HepG2 (cell line): ENCODE results near the gene C1orf226. TPM values are rescaled to one million over a fixed set of nuclear protein-coding genes. Genes with fewer than 3 reads are reported as not detected.

Source experiments
- ATAC-seq: fragments of 200-7000 bp; cut with Tn5 transposase; 3 replicates; pipeline ENCODE4 v1.9.1; 2020; ENCODE audit warnings: mild to moderate bottlenecking, moderate library complexity
- BruUV-seq: library from RNA; stranded (reverse); fragments of 400-500 nt; replicated peaks from 2 replicates; lab custom pipeline; 2021; lab: Mats Ljungman, UMichigan
- CTCF ChIA-PET: fragments of 300-600 bp; formaldehyde crosslinking; extraction: SDS; loops from one replicate; lab custom pipeline; 2021; ENCODE audit warnings: low total read pairs, inconsistent platforms, low intra/inter-chr PET ratio; lab: Yijun Ruan, JAX
- POLR2A ChIA-PET: fragments of 350-600 bp; sonication (Branson Sonifier 250); formaldehyde crosslinking; loops from one replicate; lab custom pipeline; 2020; ENCODE audit warnings: antibody characterized with exemption, inconsistent platforms; lab: Yijun Ruan, JAX
- DNase-seq: peaks from one replicate; pipeline ENCODE4 v3.0.0-alpha.2; 2015; ENCODE audit warnings: low spot score
- FAIRE-seq: peaks from 3 replicates; lab custom pipeline; 2011; peaks lifted over from hg19 to GRCh38; lab: Jason Lieb, UNC
- H2AFZ ChIP-seq: one replicate; pipeline ENCODE4 v1.6.1; 2011; ENCODE audit warnings: low read length, inconsistent platforms
- H3K27ac ChIP-seq: fragments of 300-600 bp; 3 replicates; pipeline ENCODE4 v1.8.0; 2011; ENCODE audit warnings: mixed run types, mild to moderate bottlenecking, mixed read lengths, low read length, inconsistent platforms; ENCODE audit not compliant: insufficient read depth; ENCODE audit errors: extremely low read length
- H3K27me3 ChIP-seq, 2 experiments: fragments of 200-600 bp in 1 of 2; 2 replicates in 1 of 2; 3 replicates in 1 of 2; pipeline versions ENCODE4 v1.6.0 to v1.8.0; 2011; ENCODE audit warnings: low read length in 2 of 2, mild to moderate bottlenecking in 2 of 2, moderate library complexity in 2 of 2, inconsistent platforms in 1 of 2; ENCODE audit not compliant: insufficient read depth in 2 of 2, control insufficient read depth in 1 of 2
- H3K36me3 ChIP-seq, 2 experiments: fragments of 200-600 bp in 1 of 2; replicated peaks in 1 of 2; 2 replicates in 1 of 2; 3 replicates in 1 of 2; pipeline versions ENCODE4 v1.5.1 to v1.8.0; 2011; ENCODE audit warnings: low read length in 2 of 2, inconsistent platforms in 1 of 2; ENCODE audit not compliant: insufficient read depth in 2 of 2, control insufficient read depth in 1 of 2
- H3K4me1 ChIP-seq: 2 replicates; pipeline ENCODE4 v1.5.1; 2012; ENCODE audit warnings: low read length, inconsistent platforms; ENCODE audit not compliant: insufficient read depth
- H3K4me2 ChIP-seq: 2 replicates; pipeline ENCODE4 v1.6.0; 2011; ENCODE audit warnings: low read depth, low read length, inconsistent platforms
- H3K4me3 ChIP-seq, 3 experiments: fragments of 200-600 bp in 1 of 3; sonication (generic), shearing (Covaris generic) in 1 of 3; replicated peaks in 1 of 3; 2 replicates each; pipeline ENCODE4 v1.5.1; 2011 to 2016; ENCODE audit warnings: low read length in 3 of 3, inconsistent platforms in 2 of 3, low read depth in 2 of 3, mild to moderate bottlenecking in 2 of 3, control low read depth in 1 of 3, mixed read lengths in 1 of 3; ENCODE audit not compliant: insufficient read depth in 1 of 3
- H3K79me2 ChIP-seq: one replicate; pipeline ENCODE4 v1.6.1; 2011; ENCODE audit warnings: low read length, inconsistent platforms; ENCODE audit not compliant: insufficient read depth
- H3K9ac ChIP-seq: 2 replicates; pipeline ENCODE4 v1.6.0; 2011; ENCODE audit warnings: mild to moderate bottlenecking, low read depth, low read length, inconsistent platforms; ENCODE audit not compliant: insufficient read depth
- H3K9me3 ChIP-seq: 2 replicates; pipeline ENCODE4 v1.5.1; 2012; ENCODE audit warnings: mild to moderate bottlenecking, low read length
- H4K20me1 ChIP-seq: 2 replicates; pipeline ENCODE4 v1.6.0; 2011; ENCODE audit warnings: inconsistent platforms, mild to moderate bottlenecking, low read length, moderate library complexity; ENCODE audit not compliant: insufficient read depth
- CBX2 ChIP-seq, 2 experiments: fragments of 200-600 bp in 1 of 2; sonication (generic); formaldehyde crosslinking in 1 of 2; IDR thresholded peaks; 2 replicates each; pipeline versions ENCODE4 v1.7.0 to v1.8.1; 2018 to 2022; ENCODE audit warnings: low read depth in 2 of 2, low read length in 1 of 2, mild to moderate bottlenecking in 1 of 2, missing genetic modification reagents in 1 of 2
- CHCHD3 ChIP-seq: sonication (generic); formaldehyde crosslinking; IDR thresholded peaks from 2 replicates; pipeline ENCODE4 v1.8.0; 2022; ENCODE audit warnings: mild to moderate bottlenecking, missing genetic modification reagents, moderate library complexity
- FOSL2 ChIP-seq: sonication (generic); formaldehyde crosslinking; IDR thresholded peaks from 2 replicates; pipeline ENCODE4 v1.4.0; 2020; ENCODE audit warnings: missing genetic modification reagents
- GATAD2A ChIP-seq: IDR thresholded peaks from 2 replicates; pipeline ENCODE4 v1.6.1; 2016
- HMGA1 ChIP-seq: sonication (generic); formaldehyde crosslinking; conservative IDR thresholded peaks from 2 replicates; pipeline ENCODE4 v1.4.0; 2020; ENCODE audit warnings: missing genetic modification reagents
- MAZ ChIP-seq, 2 experiments: sonication (generic) in 1 of 2; formaldehyde crosslinking in 1 of 2; IDR thresholded peaks; 2 replicates each; pipeline versions ENCODE4 v1.5.0 to v1.6.1; 2012 to 2020; ENCODE audit warnings: low read depth in 2 of 2, mild to moderate bottlenecking in 2 of 2, borderline replicate concordance in 1 of 2, improper control_type of control experiment in 1 of 2, low read length in 1 of 2, missing genetic modification reagents in 1 of 2, moderate library complexity in 1 of 2
- NCOA5 ChIP-seq: sonication (generic); formaldehyde crosslinking; IDR thresholded peaks from 2 replicates; pipeline ENCODE4 v1.4.0; 2020; ENCODE audit warnings: missing genetic modification reagents
- NONO ChIP-seq, 2 experiments: fragments of 450-650 bp in 1 of 2; sonication (generic) in 1 of 2; formaldehyde crosslinking in 1 of 2; IDR thresholded peaks in 1 of 2; conservative IDR thresholded peaks in 1 of 2; 2 replicates each; pipeline versions ENCODE4 v1.6.1 to v1.8.0; 2017 to 2022; ENCODE audit warnings: mild to moderate bottlenecking in 1 of 2, missing genetic modification reagents in 1 of 2, moderate library complexity in 1 of 2
- ZBTB25 ChIP-seq: IDR thresholded peaks from 2 replicates; pipeline ENCODE4 v1.6.1; 2018; ENCODE audit warnings: missing genetic modification reagents
- ZFP41 ChIP-seq: sonication (generic); formaldehyde crosslinking; IDR thresholded peaks from 2 replicates; pipeline ENCODE4 v1.4.0; 2020; ENCODE audit warnings: mild to moderate bottlenecking, missing genetic modification reagents, borderline replicate concordance
- ZNF558 ChIP-seq: sonication (generic); formaldehyde crosslinking; IDR thresholded peaks from 2 replicates; pipeline ENCODE4 v1.9.0; 2022; ENCODE audit warnings: mild to moderate bottlenecking, missing genetic modification reagents, borderline replicate concordance
- ZNF776 ChIP-seq: sonication (generic); formaldehyde crosslinking; IDR thresholded peaks from 2 replicates; pipeline ENCODE4 v1.4.0; 2020; ENCODE audit warnings: mild to moderate bottlenecking, missing genetic modification reagents
- ZNF780A ChIP-seq: sonication (generic); formaldehyde crosslinking; IDR thresholded peaks from 2 replicates; pipeline ENCODE4 v1.8.0; 2022; ENCODE audit warnings: mild to moderate bottlenecking, missing genetic modification reagents, moderate library complexity
- ZSCAN31 ChIP-seq: sonication (generic); formaldehyde crosslinking; IDR thresholded peaks from 2 replicates; pipeline ENCODE4 v1.5.0; 2020; ENCODE audit warnings: low read depth, mild to moderate bottlenecking, missing genetic modification reagents
- ZZZ3 ChIP-seq: sonication (generic); formaldehyde crosslinking; IDR thresholded peaks from 2 replicates; pipeline ENCODE4 v1.4.0; 2020; ENCODE audit warnings: missing genetic modification reagents, mild to moderate bottlenecking, borderline replicate concordance
- WGBS: methylation state at CpG from one replicate; pipeline ENCODE4 v1.1.6; 2017; ENCODE audit warnings: low lambda C conversion rate; 5-methylcytosine and 5-hydroxymethylcytosine counted together
- in situ Hi-C: cut with HindIII; loops from 2 replicates; pipeline ENCODE4 v1.10.0; 2017; ENCODE audit warnings: low pct_unique_long_range_greater_than_20kb; ENCODE audit not compliant: extremely low pct_ligation_motif_present
- intact Hi-C: fragments of 100-400 bp; cut with micrococcal nuclease; formaldehyde crosslinking; loops from one replicate; pipeline ENCODE4 v1.10.0; 2022; ENCODE audit not compliant: unreplicated experiment
- polyA plus RNA-seq, 8 experiments: library from polyadenylated mRNA; depleted of rRNA in 3 of 8; stranded (reverse) in 7 of 8; unstranded in 1 of 8; fragments of >200 nt; fragmentation: Illumina TruSeq in 4 of 8; extraction: Trizol in 4 of 8; gene quantifications; 2 replicates each; pipeline versions ENCODE4 v1.2.1 to v1.2.3, GENCODE V29; 2011 to 2016; ENCODE audit warnings: low read depth in 4 of 8, missing spikeins in 1 of 8, mixed read lengths in 1 of 8; ENCODE audit not compliant: insufficient read depth in 1 of 8
- total RNA-seq, 5 experiments: library from RNA; depleted of rRNA; stranded (reverse); fragments of >200 nt; fragmentation: Illumina TruSeq; extraction: Trizol; gene quantifications; 2 replicates each; pipeline ENCODE4 v1.2.3, GENCODE V29; 2016; ENCODE audit warnings: low read depth in 1 of 5
- TF ChIP-seq, protein P1 (sequence below): sonication (generic); formaldehyde crosslinking; IDR thresholded peaks from 2 replicates; pipeline ENCODE4 v1.4.0; 2020; ENCODE audit warnings: missing genetic modification reagents, mild to moderate bottlenecking, borderline replicate concordance

The C1orf226 gene
- total and polyA plus RNA-seq, 2 of the 13 experiments (the other 11 are each of a cell fraction or from before 2014, with no cell fraction given), result 4.7 to 4.9 TPM

DNA sequence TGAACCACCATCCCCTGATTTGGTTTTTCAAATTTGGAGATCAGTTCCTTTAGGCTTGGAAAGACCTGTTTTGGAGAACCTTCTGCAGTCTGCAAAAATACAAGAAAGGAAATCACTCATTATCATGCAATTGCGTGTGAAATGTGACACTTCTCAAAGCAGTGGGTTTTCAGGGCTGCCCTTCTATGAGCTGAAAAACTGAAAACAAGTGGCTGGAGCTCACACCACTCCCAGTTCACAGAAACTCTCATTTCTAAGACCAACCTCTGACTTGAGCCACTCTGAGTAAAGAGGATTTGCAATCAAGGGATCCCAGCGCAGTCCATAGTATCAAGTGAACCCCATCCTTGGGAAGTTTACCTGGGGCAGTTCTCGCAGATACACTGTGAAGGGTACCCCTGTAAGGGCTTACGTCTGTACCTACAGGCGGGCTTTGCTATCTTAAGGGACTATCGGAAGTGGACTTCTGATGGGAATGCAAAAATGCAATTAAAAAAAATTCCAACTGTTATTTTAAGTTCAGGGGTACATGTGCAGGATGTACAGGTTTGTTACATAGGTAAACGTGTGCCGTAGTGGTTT, 17.6 kb downstream of the C1orf226 start:
- no TSS peak for BruUV-seq
- ChIA-PET CTCF (no interaction called here), POLR2A (no interaction called here)
- Histone ChIP-seq H3K27me3 (no peaks in the 10 kb centered on the region; a peak in 1 of 5 replicates), H2AFZ (no peak overlapping the region), H3K36me3 (no peaks in the 10 kb centered on the region), H3K9ac (no peak overlapping the region), H3K79me2 (no peaks in the 10 kb centered on the region), H4K20me1 (no peaks in the 10 kb centered on the region), H3K9me3 (no peaks in the 10 kb centered on the region), H3K4me1 (no peaks in the 10 kb centered on the region), H3K4me3 (no peak overlapping the region), H3K4me2 (no peak overlapping the region), H3K27ac (no peak overlapping the region)
- DNase-seq, result no peak
- FAIRE-seq, result no peak
- in situ Hi-C loops, result no loop called here
- intact Hi-C loops, result loop anchor here (10.0 kb wide), 1 partner anchor 114 kb away; no protein-coding TSS in a partner anchor
- 54% methylated on average over 8 of the region's 8 CpGs for WGBS
- ATAC-seq, result no peak
- no peak for TF ChIP-seq ZNF780A
- no peak for TF ChIP-seq MAZ (IDR thresholded peaks at IDR 0.05; ENCODE audit: borderline replicate concordance, low read depth, low read length)
- no peak for TF ChIP-seq MAZ (CRISPR knock-in tag; IDR thresholded peaks at IDR 0.05; ENCODE audit: low read depth)
- TF ChIP-seq ZSCAN31, result no peak
- no peak for TF ChIP-seq CHCHD3 (CRISPR knock-in tag)
- no peak for TF ChIP-seq ZBTB25
- no peak for TF ChIP-seq ZNF776 (CRISPR knock-in tag)

GRCh38 chr1:162400790-162401355, 19.3 kb downstream of the C1orf226 start:
- no peak for FAIRE-seq
- no TSS peak for BruUV-seq
- no peaks in the 10 kb centered on the region for H3K79me2 ChIP-seq
- no peaks in the 10 kb centered on the region; a peak in 1 of 5 replicates for H3K27me3 ChIP-seq
- intact Hi-C loops (no loop called here), in situ Hi-C loops (no loop called here)
- no peak overlapping the region for H3K9ac ChIP-seq
- H3K36me3 ChIP-seq, result no peaks in the 10 kb centered on the region
- no peak overlapping the region for H3K27ac ChIP-seq
- H3K4me2 ChIP-seq, result no peak overlapping the region
- ChIA-PET CTCF (no interaction called here), POLR2A (no interaction called here)
- H3K4me1 ChIP-seq, result peaks cover 6% of the 10 kb centered on the region; the same call in 1 of the 2 replicates
- no peak for DNase-seq
- no peak overlapping the region for H3K4me3 ChIP-seq
- H2AFZ ChIP-seq, result peak overlapping the region; percentile 6
- no peaks in the 10 kb centered on the region for H3K9me3 ChIP-seq
- WGBS, result 52% methylated on average over 10 of the region's 10 CpGs
- H4K20me1 ChIP-seq, result no peaks in the 10 kb centered on the region
- ATAC-seq, result no peak
- no peak for TF ChIP-seq FOSL2 (CRISPR knock-in tag)
- TF ChIP-seq ZZZ3, result no peak
- no peak for TF ChIP-seq HMGA1 (CRISPR knock-in tag)
- no peak for TF ChIP-seq NCOA5 (CRISPR knock-in tag)
- TF ChIP-seq ZFP41 (CRISPR knock-in tag), result no peak
- no peak for TF ChIP-seq CBX2 (IDR thresholded peaks at IDR 0.05; ENCODE audit: low read depth, low read length)
- no peak for TF ChIP-seq CBX2 (CRISPR knock-in tag; IDR thresholded peaks at IDR 0.05; ENCODE audit: low read depth)
- no peak for TF ChIP-seq ZNF558 (CRISPR knock-in tag)
- TF ChIP-seq NONO (IDR thresholded peaks at IDR 0.05), result no peak
- no peak for TF ChIP-seq NONO (CRISPR knock-in tag; conservative IDR thresholded peaks at IDR 0.05)
- TF ChIP-seq GATAD2A (CRISPR knock-in tag), result no peak
- TF ChIP-seq, protein P1, sequence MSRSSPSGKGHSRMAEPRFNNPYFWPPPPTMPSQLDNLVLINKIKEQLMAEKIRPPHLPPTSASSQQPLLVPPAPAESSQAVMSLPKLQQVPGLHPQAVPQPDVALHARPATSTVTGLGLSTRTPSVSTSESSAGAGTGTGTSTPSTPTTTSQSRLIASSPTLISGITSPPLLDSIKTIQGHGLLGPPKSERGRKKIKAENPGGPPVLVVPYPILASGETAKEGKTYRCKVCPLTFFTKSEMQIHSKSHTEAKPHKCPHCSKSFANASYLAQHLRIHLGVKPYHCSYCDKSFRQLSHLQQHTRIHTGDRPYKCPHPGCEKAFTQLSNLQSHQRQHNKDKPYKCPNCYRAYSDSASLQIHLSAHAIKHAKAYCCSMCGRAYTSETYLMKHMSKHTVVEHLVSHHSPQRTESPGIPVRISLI, result no peak
